ENCODE measurements around the gene TPPP.
"Not testable (repeated sequence)": the region's sequence is repeated elsewhere in the genome, so short reads cannot be mapped to it uniquely, and the experiment has no call there.

TPPP gene

DNA sequence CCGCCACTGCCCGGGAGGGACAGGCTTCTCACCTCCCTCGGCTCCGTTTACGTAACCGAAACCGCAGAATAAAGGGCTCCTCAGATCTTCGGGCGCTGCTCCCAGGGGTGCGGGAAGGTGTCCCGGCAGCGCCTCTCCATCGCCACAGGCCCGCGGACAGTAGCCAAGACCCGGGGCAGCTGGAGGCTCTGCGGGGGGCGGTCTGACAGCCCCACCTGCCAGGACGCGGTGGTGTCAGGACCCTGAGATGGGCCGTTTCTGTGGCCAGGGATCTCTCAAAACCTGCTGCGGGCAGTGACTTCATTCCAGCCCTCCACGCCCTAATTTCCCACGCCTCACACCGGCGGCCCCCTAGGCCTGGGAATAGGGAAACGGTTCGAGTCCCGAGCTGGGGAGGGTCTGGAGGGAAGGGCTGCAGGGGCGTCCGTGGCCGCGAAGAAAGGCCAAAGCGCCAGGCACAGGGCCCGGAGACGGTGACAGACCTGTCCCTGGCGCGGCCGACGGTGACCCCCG, 567 bp downstream of the TPPP start:
- DNase-seq = not testable (repeated sequence)

DNA sequence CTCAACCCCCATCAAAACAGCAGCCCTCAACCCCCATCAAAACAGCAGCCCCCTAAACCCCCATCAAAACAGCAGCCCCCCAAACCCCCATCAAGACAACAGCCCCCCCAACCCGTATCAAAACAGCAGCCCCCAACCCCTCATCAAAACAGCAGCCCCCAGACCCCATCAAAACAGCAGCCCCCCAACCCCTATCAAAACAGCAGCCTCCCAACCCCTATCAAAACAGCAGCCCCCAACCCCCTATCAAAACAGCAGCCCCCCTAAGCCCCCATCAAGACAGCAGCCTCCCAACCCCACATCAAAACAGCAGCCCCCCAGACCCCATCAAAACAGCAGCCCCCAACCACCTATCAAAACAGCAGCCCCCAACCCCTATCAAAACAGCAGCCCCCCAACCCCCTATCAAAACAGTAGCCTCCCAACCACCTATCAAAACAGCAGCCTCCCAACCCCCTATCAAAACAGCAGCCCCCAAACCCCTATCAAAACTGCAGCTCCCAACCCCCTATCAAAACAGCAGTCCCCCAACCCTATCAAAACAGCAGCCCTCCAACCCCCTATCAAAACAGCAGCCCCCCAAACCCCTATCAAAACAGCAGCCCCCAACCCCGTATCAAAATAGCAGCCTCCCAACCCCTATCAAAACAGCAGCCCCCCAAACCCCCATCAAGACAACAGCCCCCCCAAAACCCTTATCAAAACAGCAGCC, 1.2 kb downstream of the TPPP start:
- no peak for DNase-seq

DNA sequence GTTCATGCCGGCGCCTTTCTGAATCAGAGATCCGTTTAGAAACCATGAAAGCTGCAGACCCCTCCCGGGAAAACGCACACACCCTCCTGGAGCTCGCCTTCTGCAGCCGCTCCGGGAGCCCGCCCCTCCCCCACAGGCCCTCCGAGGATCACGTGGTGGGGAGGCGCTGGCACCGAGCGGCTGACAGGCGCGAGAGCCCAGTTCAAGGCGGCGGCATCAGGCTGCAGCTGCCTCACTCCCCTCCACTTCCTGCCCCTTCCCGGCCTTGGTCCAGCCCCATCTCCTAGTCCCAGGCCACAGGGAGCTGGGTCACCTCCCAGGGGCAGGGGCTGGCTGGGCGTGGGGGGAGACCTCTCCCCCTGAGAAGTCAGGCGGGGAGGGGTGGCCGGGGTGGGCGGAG, 2.1 kb downstream of the TPPP start:
- not testable (repeated sequence) for DNase-seq

- DNase-seq = not testable (repeated sequence)
Measured at GRCh38 chr5:690293-690692, 2.9 kb downstream of the TPPP start.

DNA sequence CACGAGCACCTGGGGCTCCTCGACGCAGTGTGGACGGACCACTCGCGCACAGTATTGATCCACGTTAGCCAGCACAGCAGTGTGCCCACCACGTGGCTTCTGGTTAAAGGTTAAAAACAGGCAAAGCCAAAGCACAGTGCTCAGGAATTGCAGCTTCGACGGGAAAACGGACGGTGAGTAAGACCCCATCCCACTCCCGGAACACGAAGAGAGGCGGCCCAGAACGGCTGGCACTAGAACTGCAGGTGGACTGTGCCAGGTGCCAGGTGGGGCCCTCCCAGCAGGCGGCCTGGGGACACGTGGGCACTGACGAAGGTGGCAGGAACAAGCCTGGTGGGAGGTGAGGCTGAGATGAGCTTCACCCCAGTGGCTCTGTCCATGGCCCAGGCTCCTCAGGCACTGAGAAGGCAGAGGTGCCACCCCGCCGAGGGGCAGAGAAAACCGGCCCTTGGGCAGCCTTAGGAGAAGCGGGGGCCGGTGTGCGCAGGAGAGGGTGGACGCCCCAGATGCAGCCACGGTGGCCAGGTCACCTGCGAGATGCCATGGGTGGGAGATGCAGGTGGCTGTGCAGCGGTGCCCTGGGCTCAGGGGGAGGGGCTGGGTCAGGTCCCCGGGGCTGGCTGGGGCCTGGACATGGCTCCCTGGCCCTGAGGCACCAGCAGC, 4.7 kb downstream of the TPPP start:
- not testable (repeated sequence) for DNase-seq

DNA sequence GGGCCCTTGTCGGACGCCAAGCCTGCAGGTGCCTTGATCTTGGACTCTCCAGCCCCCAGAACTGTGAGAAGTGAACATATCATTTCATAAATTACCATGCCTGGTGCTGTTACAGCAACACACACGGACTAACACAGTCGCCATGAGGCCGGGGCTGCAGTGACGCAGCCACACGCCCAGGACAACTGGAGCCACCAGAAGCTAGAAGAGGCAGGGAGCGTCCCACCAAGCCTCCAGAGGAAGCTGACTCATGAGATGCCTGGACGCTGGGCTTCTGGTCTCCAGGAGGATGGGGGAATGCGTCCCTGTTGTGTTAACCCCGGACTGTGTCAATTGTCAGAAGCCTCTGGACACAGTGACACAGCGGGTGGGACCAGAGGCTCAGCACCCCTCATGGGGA, 6.2 kb downstream of the TPPP start:
- not testable (repeated sequence) for DNase-seq

DNA sequence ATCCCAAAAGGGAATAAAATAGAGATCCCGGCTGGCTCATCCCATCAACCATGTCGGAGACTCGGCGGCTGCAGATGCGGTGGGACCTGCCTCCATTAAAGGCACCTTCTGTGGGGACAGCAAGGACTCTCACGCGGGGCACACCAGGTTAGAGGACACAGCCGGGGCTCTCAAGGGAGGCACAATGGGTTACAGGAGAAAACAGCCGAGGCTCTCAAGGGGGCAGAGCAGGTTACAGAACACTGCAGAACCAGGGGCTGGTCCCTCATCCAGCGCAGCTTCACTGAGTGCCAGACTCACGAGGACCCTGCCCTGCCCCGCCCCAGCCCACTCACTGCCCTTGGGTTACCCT, 7.0 kb downstream of the TPPP start:
- not testable (repeated sequence) for DNase-seq

- no peak for DNase-seq
Measured at GRCh38 chr5:685262-686171, 7.6 kb downstream of the TPPP start.

DNA sequence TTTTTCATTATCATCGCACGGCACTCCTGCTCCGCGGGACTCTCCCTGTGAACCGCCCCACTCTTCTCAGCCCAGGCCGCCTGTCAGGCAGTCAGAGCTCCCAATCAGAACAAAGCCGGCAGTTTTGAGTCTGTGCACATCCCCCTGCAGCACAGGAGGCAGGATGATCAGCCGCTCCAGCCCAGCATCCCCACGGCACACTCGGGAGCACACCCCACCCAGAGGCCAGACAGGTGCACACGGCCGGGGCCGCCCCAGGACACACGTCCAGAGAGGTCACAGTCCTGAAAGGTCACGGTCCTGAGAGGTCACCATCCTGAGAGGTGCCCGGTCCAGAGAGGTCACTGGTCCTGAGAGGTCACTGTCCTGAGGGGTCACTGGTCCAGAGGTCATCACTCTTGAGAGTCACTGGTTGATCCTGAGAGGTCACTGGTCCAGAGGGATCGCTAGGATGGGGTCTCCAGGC, 8.4 kb downstream of the TPPP start:
- no peak for DNase-seq

DNA sequence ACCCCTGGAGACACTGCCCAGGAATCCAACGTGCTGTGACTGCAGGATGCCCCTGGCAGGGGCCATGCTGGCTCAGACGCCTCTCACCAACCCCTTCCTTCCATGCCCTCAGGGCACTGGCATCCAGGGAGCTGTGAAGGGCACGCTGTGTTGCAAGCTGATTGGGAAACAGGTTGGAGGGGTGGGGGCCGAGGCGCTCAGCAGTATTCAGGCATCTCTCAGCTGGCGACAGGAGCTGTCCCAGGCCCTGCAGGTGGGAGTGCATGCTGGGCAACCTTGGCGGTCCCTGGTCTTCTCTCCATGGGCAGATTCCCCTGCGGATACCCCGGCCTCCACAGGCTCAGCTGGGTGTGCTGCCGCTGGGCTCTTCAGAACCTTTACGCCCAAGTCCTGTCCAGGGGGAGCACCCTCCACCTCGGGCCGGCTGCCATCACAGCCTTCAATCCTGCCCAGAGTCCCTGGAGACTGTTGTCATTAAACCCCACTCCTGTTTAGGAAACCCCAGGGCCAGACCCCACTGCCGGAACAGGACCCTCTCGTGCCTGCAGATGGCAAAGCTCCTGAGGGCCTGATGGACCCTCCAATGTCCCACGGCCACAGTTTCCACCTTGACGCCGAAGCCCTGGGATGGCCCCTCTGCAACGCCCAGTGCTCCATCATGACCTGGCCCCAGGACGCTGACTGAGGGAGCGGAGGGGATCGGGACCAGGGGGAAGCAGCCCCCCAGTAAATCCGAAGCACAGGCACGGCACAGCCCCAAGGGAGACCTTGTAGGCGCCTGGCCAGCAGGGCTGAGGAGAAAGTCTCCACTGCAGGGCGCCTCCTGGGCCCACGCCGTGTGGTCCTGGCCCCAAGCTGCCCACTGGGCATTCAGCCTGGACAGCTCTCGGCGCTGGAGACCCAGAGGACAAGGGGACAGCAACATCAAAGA, 9.3 kb downstream of the TPPP start:
- DNase-seq = no peak

DNA sequence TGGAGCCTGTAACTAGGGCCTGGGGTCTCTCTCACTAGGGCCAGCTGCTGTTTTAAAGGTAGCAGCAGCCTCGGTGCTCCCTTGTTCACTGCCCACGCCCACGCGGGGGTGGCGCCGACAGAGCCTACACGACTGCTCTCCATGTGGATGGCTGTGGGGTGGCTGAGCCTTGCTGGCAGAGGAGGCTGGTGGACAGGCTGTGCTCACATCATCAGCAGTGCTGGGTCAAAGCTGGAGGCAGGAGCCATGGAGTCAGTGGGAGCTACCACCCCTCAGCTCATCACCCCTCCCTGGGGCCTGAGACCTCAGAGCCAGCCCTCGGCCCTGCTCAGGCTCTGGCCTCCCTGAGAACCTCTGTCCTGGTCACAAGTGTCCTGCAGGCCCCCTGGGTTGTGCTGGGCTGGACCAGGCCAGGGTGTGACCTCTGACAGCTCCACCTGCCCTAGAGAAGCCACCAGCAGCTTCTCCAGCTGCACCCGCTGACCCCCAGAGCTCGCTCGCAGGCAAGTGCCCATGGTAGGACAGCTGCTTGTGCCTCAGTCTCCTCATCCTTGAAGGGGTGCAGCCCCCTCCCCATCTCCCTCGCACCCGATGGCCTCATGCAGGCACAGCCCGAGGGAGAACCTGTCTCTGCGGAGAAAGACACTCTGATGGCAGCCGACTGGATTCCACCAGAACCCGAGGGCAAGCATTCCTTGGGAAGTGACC, 10.3 kb downstream of the TPPP start:
- not testable (repeated sequence) for DNase-seq

- DNase-seq = not testable (repeated sequence)
Measured at GRCh38 chr5:682216-682615, 10.9 kb downstream of the TPPP start.

DNA sequence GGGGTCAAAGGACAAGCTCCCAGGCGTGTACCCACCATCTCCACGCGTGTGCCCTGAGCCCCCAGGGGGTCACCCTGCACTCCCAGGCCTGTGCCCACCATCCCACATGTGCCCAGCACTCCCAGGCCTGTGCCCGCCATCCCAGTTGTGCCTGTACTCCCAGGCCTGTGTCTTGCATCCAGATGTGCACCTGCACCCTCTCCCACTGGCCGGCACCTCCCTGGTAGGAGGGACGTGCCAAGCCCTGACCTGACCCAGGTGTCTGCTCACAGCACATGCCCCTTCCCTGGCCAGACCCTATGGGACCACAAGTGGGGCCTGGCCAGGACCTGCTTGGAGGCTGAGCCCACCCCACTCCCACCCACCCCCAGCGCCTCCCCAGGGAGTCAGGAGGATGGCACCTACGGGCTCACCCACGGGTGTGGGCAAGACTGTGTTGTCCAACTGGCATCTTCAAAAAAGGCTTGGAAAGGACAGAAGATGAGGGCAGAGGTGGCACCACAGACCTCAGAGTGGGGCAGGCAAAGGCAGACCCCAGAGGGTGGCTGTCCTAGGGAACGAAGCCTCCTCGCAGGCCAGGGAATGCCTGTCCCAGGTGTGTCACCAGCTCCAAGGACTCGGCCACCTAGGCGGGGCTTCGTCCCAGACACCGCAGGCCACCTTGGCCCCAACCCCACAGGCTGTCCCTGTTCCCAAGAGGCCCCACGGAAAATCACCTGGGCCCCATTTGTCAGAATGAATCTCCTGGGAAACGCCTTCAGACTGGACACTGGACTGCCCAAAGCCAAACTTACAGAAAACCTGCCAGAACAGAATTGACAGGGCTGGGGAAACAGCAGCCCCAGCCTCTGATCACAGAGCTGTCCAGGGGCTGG, 11.6 kb downstream of the TPPP start:
- DNase-seq = not testable (repeated sequence)

- not testable (repeated sequence) for DNase-seq
Measured at GRCh38 chr5:680836-681235, 12.3 kb downstream of the TPPP start.

GRCh38 chr5:680118-680795, 12.9 kb downstream of the TPPP start:
- DNase-seq = not testable (repeated sequence)

- DNase-seq = not testable (repeated sequence)
Measured at GRCh38 chr5:679166-679895, 13.8 kb downstream of the TPPP start.

- DNase-seq = not testable (repeated sequence)
Measured at GRCh38 chr5:678521-678920, 14.6 kb downstream of the TPPP start.

DNA sequence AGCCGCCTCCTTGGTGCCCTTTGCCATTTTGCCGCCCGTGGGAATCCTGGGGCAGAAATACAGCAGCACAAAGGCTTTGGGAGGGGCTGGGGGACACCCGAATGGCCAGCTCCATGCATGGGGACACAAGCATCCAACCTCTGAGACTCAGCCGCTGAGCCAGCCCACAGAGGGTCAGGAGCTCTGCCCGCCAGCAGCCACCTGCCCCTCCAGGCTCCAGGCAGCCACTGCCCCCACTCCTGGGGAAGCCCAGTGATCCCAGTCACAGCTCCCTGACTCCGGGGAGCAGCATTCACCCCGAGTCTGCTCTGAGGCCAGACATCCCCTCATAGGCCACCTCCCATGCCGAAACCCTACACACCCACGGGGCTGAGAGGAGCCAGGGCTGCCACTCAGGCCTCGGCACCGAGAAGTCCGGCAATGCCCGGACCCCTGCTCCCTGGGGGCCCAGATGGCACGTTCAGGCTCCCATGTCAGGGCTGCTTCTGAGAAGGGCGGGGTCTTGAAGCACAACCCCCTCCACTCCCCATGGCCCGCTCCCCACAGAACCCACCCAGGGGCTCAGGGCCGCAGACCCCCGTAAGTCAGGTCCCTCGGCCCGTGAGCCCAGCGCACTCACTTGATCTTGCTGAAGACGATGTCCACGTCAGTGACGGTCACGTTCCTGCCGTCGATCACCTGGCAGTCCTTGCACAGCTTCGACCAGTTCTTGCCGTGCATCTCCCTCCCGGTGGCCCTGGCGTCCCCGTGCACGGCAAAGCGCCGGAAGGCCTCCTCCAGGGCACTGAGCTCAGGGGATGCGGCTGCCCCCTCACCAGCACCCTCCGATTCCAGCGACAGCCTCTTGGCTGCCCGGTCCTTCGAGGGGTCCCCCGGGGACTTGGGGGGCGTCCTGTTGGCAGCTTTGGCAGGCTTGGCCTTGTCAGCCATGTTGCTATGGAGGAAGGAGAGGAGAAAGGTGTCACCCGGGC, 15.7 kb downstream of the TPPP start:
- DNase-seq = no peak
